COR-L47 (cell line): ENCODE measurements around the gene SEMA5A.

ENCODE experiments used
- DNase-seq: peaks from one replicate; lab custom pipeline; 2025; lab: John Stamatoyannopoulos, UW

The SEMA5A gene

GRCh38 chr5:9058666-9059065 is 487.2 kb downstream of the SEMA5A start:
- no peak for DNase-seq

GRCh38 chr5:9058161-9058560 is 487.7 kb downstream of the SEMA5A start:
- no peak for DNase-seq

- DNase-seq = no peak
Measured at GRCh38 chr5:9057406-9058000, 488.4 kb downstream of the SEMA5A start.

- DNase-seq = no peak
Measured at GRCh38 chr5:9056046-9056445, 489.8 kb downstream of the SEMA5A start.

GRCh38 chr5:9054821-9055589 is 490.9 kb downstream of the SEMA5A start:
- no peak for DNase-seq

- DNase-seq = no peak
Measured at GRCh38 chr5:9054322-9054721, 491.6 kb downstream of the SEMA5A start.

GRCh38 chr5:9052421-9052820 is 493.5 kb downstream of the SEMA5A start:
- DNase-seq = no peak

GRCh38 chr5:9051779-9052178 is 494.1 kb downstream of the SEMA5A start:
- no peak for DNase-seq

- DNase-seq = no peak
Measured at GRCh38 chr5:9047932-9048331, 497.9 kb downstream of the SEMA5A start.

GRCh38 chr5:9046756-9047481 is 499.0 kb downstream of the SEMA5A start:
- DNase-seq = no peak

- no peak for DNase-seq
Measured at GRCh38 chr5:9045946-9046345, 499.9 kb downstream of the SEMA5A start.

- DNase-seq = no peak
Measured at GRCh38 chr5:9042241-9042640, 503.6 kb downstream of the SEMA5A start.

GRCh38 chr5:9040475-9040874 is 505.4 kb downstream of the SEMA5A start:
- no peak for DNase-seq

GRCh38 chr5:9037048-9037447 is 508.8 kb downstream of the SEMA5A start:
- no peak for DNase-seq

GRCh38 chr5:9035346-9035745 is 510.5 kb downstream of the SEMA5A start:
- no peak for DNase-seq

GRCh38 chr5:9034649-9035048 is 511.2 kb downstream of the SEMA5A start:
- DNase-seq = no peak

- DNase-seq = no peak
Measured at GRCh38 chr5:9033524-9033923, 512.4 kb downstream of the SEMA5A start.

GRCh38 chr5:9025942-9026341 is 519.9 kb downstream of the SEMA5A start:
- DNase-seq = no peak

GRCh38 chr5:9020996-9021395 is 524.9 kb downstream of the SEMA5A start:
- DNase-seq = no peak

GRCh38 chr5:9015937-9016270 is 530.0 kb downstream of the SEMA5A start:
- DNase-seq = no peak

GRCh38 chr5:9015260-9015936 is 530.5 kb downstream of the SEMA5A start:
- DNase-seq = no peak

GRCh38 chr5:9013147-9013546 is 532.7 kb downstream of the SEMA5A start:
- DNase-seq = no peak
